Kidney (tissue), 14 donors: ENCODE results near the gene TCEA3. TPM values are rescaled to one million over a fixed set of nuclear protein-coding genes. Genes with fewer than 3 reads are reported as not detected.

ENCODE experiments used
- DNase-seq, 5 donors: peaks; one replicate each; pipeline ENCODE4 v3.0.0-alpha.2; 2013 to 2020
- FAIRE-seq: peaks from 2 replicates; lab custom pipeline; 2012; peaks lifted over from hg19 to GRCh38; lab: Jason Lieb, UNC
- H3K27ac ChIP-seq, 2 donors: one replicate each; pipeline ENCODE4 v1.7.0; 2013; ENCODE audit warnings: low read depth in 2 of 2, low read length in 2 of 2, inconsistent platforms in 1 of 2
- H3K27me3 ChIP-seq: one replicate; pipeline ENCODE4 v1.7.1; 2013; ENCODE audit warnings: low read length, inconsistent platforms; ENCODE audit not compliant: control insufficient read depth, insufficient read depth
- H3K36me3 ChIP-seq, 3 donors: one replicate each; pipeline versions ENCODE4 v1.7.0 to v1.7.1; 2013; ENCODE audit warnings: low read length in 3 of 3, control low read depth in 1 of 3, inconsistent platforms in 1 of 3; ENCODE audit not compliant: insufficient read depth in 3 of 3, control insufficient read depth in 2 of 3
- H3K4me1 ChIP-seq, 3 donors: one replicate each; pipeline versions ENCODE4 v1.7.0 to v1.7.1; 2013; ENCODE audit warnings: low read length in 3 of 3, inconsistent platforms in 1 of 3, low read depth in 1 of 3; ENCODE audit not compliant: control insufficient read depth in 2 of 3, insufficient read depth in 2 of 3
- H3K4me3 ChIP-seq, 3 donors: one replicate each; pipeline versions ENCODE4 v1.7.0 to v1.8.1; 2013; ENCODE audit warnings: low read length in 3 of 3, control low read depth in 1 of 3, inconsistent platforms in 1 of 3
- H3K9ac ChIP-seq, 3 donors: one replicate each; pipeline versions ENCODE4 v1.7.0 to v1.7.1; 2013; ENCODE audit warnings: low read length in 3 of 3, control low read depth in 1 of 3, inconsistent platforms in 1 of 3
- H3K9me3 ChIP-seq, 3 donors: one replicate each; pipeline versions ENCODE4 v1.7.0 to v1.7.1; 2013; ENCODE audit warnings: low read length in 3 of 3, control low read depth in 1 of 3, inconsistent platforms in 1 of 3; ENCODE audit not compliant: control insufficient read depth in 2 of 3, insufficient read depth in 1 of 3
- intact Hi-C: fragments of 100-400 bp; cut with DNase I; formaldehyde crosslinking; loops from one replicate; pipeline ENCODE4 v1.11.1; 2022
- polyA plus RNA-seq: library from polyadenylated mRNA; stranded (reverse); fragments of 350-450 nt; fragmentation: Illumina TruSeq; extraction: RNeasy Lipid Tissue Mini Kit (QIAGEN cat#74804); gene quantifications from one replicate; pipeline ENCODE4 v1.2.3, GENCODE V29; 2014; ENCODE audit warnings: low read depth, low replicate concordance; ENCODE audit not compliant: insufficient read depth
- total RNA-seq: library from RNA; stranded (reverse); fragmentation: NEBNext Ultra II Directional; extraction: Animal tissue kit (Norgen Biotek cat#: 25700); gene quantifications from one replicate; pipeline ENCODE4 v1.2.1, GENCODE V29; 2021
- TF ChIP-seq, protein P1 (sequence below): IDR thresholded peaks from 3 replicates; pipeline ENCODE4 v1.5.1; 2012; ENCODE audit warnings: mild to moderate bottlenecking, moderate library complexity, borderline replicate concordance; ENCODE audit not compliant: insufficient read depth; ENCODE audit errors: extremely low read depth
- donor health status: control.
- donor health status: control.
- donor health status: control.
- donor health status: control.
- donor health status: control.
- donor health status: DM: yes; HTN: yes; CAD: no.
- donor health status: Normal renal cell carcinoma (clear cell type).

Gene TCEA3
- total and polyA plus RNA-seq, 2 donors from 2014 or later = 46.3 to 93.2 TPM

DNA sequence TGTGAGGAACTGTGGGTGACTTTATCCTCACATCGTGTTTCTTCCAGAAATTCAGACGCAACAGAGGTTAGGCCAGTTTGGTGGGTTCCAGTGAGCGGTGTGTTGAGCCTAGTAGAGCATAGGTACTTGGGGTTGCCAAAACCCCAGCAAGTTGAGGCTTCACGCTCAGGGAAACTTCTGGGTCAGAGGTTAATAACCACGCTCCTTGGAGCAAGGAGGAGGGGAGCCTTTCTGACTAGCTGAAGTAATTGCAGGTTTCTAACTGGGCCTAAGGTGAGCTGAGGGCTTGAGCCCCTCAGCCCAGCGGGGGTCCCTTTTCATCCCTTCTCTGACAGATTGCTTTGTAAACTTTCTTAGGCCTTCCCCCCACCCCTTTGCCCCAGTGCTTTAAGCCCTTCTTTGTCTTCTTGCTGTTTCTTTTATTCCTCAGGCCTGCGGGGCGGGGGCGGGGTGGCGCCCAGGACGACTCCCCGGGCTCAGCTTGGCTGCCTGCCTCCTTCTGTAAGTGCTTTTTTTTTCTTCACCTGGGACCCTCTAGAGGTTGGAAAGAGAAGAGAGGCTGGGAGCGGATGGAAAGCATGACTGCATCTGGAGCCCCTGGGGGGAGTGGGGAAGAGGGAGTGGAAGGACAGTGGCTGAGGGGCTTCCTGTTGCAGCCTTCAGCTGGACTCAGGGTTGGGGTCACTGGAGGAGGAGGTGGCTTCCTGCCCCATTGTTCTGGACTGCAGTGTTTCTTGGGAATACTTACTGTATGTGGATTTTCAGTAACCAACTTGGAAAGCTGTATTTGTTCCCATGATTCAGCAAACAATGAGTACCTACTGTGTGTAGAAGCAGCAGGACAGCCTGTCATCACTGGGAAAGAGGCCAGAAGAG is 53.6 kb downstream of the TCEA3 start:
- Histone ChIP-seq H3K4me1 (peaks cover 12 to 37% (median 31%) of the 10 kb centered on the region in 3 donors), H3K9ac (peak overlapping the region in 1 of 3 donors; percentile 99), H3K27ac (peak overlapping the region; percentile 71 to 99), H3K27me3 (no peaks in the 10 kb centered on the region), H3K36me3 (peaks cover 0 to 7% (median 3%) of the 10 kb centered on the region in 3 donors), H3K4me3 (peak overlapping the region in 2 of 3 donors; percentile 29 to 100), H3K9me3 (no peaks in the 10 kb centered on the region)
- intact Hi-C loops = no loop called here
- DNase-seq = peak in 4 of 5 donors; percentile 80 to 93 (median 88)
- no peak for FAIRE-seq
- TF ChIP-seq, protein P1, sequence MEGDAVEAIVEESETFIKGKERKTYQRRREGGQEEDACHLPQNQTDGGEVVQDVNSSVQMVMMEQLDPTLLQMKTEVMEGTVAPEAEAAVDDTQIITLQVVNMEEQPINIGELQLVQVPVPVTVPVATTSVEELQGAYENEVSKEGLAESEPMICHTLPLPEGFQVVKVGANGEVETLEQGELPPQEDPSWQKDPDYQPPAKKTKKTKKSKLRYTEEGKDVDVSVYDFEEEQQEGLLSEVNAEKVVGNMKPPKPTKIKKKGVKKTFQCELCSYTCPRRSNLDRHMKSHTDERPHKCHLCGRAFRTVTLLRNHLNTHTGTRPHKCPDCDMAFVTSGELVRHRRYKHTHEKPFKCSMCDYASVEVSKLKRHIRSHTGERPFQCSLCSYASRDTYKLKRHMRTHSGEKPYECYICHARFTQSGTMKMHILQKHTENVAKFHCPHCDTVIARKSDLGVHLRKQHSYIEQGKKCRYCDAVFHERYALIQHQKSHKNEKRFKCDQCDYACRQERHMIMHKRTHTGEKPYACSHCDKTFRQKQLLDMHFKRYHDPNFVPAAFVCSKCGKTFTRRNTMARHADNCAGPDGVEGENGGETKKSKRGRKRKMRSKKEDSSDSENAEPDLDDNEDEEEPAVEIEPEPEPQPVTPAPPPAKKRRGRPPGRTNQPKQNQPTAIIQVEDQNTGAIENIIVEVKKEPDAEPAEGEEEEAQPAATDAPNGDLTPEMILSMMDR = no peak

DNA sequence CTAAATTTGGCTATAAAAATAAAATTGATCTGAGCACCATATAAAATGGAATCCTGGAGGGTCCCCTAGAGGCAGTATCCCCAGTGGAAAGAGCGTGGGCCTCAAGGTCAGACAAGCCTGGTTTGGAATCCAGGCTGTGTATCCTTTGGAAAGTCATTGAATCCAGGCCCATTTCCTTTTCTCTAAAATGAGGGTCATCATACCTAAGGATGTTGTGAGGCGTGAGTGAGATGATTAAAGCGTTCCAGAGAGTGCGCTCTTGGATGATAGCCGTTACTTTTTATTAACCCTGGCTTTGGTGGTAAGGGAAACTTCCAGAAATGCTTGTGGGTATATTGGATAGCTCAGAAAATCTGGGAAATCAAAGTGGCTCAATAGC is 54.2 kb downstream of the TCEA3 start:
- H3K9me3 ChIP-seq = no peaks in the 10 kb centered on the region
- FAIRE-seq (no peak), DNase-seq (peak in 1 of 5 donors; percentile 29)
- no peaks in the 10 kb centered on the region for H3K27me3 ChIP-seq
- peak overlapping the region; percentile 5 to 100 (median 29) for H3K4me3 ChIP-seq
- H3K9ac ChIP-seq = peak overlapping the region in 1 of 3 donors; percentile 99
- intact Hi-C loops = no loop called here
- H3K27ac ChIP-seq = peak overlapping the region; percentile 71 to 99
- peaks cover 12 to 37% (median 31%) of the 10 kb centered on the region in 3 donors for H3K4me1 ChIP-seq
- TF ChIP-seq, protein P1 = no peak
- H3K36me3 ChIP-seq = peaks cover 0 to 7% (median 3%) of the 10 kb centered on the region in 3 donors

DNA sequence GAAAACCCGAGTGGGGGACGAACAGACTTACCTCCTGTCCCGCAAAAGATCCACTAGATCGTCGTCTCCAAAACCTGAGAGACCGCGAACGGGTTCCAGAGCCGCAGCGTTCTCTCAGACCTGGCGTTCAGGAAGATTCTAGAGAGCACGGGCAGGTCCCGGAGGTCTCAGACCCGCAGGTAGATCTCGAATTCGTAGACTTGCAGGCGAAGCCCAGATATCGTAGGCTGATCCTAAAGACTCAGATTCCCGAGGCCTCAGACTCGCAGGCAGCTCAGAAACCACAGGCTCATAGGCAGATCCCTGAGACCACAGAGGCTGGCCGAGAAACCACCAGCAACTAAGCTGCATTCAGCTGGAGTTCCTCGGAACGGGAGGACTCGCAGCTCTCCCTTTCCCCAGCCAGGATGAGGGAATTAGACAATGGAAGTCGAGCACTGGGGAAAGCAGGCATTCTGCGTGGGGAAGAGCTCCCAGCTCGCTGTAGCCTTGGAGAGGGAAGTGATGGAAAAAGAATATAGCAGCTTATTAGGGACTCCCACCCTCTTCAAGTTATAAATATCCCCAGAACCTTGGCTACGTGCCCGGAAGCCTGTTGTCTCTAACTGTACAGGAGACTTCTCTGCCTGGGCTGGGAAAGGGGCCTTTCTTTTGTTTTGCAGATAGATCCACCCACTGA is 55.1 kb downstream of the TCEA3 start, which contains the start of gene ZNF436:
Gene ZNF436, minus strand, starts transcription at position 502 of the 679 bp plus-strand sequence. CDS start 1,831 bp downstream, outside the sequence.
- no peak for FAIRE-seq
- peak; percentile 78 to 96 (median 88) for DNase-seq
- H3K27ac ChIP-seq = peak within 1 kb of the TSS; percentile 99 to 100
- TF ChIP-seq, protein P1 = no peak
- intact Hi-C loops = no loop called here
- H3K4me3 ChIP-seq = peak within 1 kb of the TSS; percentile 98 to 100 (median 99)
- no peaks in the 10 kb centered on the region for H3K27me3 ChIP-seq
- H3K4me1 ChIP-seq = peaks cover 12 to 37% (median 31%) of the 10 kb centered on the region in 3 donors
- H3K9ac ChIP-seq = peak within 1 kb of the TSS; percentile 98 to 99 (median 98)
- peaks cover 0 to 4% (median 0%) of the 10 kb centered on the region in 3 donors for H3K9me3 ChIP-seq
- peaks cover 0 to 7% (median 3%) of the 10 kb centered on the region in 3 donors for H3K36me3 ChIP-seq
